Panc1 (cell line): Measurements from ENCODE around the gene CBY1. TPM values are rescaled to one million over a fixed set of nuclear protein-coding genes. Genes with fewer than 3 reads are reported as not detected.
A peak's percentile ranks its signal among the peaks of the same experiment; 100 is the strongest.

Source experiments
- ATAC-seq: fragments of 200-7000 bp; cut with Tn5 transposase; 2 replicates; pipeline ENCODE4 v1.9.1; 2020; ENCODE audit warnings: mild to moderate bottlenecking, moderate library complexity
- BruUV-seq: library from RNA; stranded (reverse); fragments of 400-500 nt; replicated peaks from 2 replicates; lab custom pipeline; 2021; lab: Mats Ljungman, UMichigan
- CTCF ChIA-PET: fragments of 300-600 bp; sonication (Branson Sonifier 250); formaldehyde crosslinking; loops from one replicate; lab custom pipeline; 2022; ENCODE audit warnings: antibody characterized with exemption; lab: Charles Lee
- POLR2A ChIA-PET: fragments of 300-600 bp; sonication (Branson Sonifier 250); formaldehyde crosslinking; loops from one replicate; lab custom pipeline; 2022; ENCODE audit warnings: antibody characterized with exemption; lab: Charles Lee
- DNase-seq: peaks from one replicate; pipeline ENCODE4 v3.0.0-alpha.2; 2010; ENCODE audit warnings: low read depth, low spot score
- H3K27ac ChIP-seq: 2 replicates; pipeline ENCODE4 v1.5.1; 2011; ENCODE audit warnings: mild to moderate bottlenecking, low read length, inconsistent platforms
- H3K27me3 ChIP-seq: fragments of 200-500 bp; sonication (Bioruptor generic); 2 replicates; pipeline ENCODE4 v1.6.0; 2014; ENCODE audit warnings: low read length, inconsistent platforms; ENCODE audit not compliant: control insufficient read depth, insufficient read depth
- H3K36me3 ChIP-seq: fragments of 200-500 bp; sonication (Bioruptor generic); 2 replicates; pipeline ENCODE4 v1.5.1; 2014; ENCODE audit warnings: inconsistent platforms, mild to moderate bottlenecking, low read length, moderate library complexity; ENCODE audit not compliant: control insufficient read depth, insufficient read depth
- H3K4me1 ChIP-seq: 2 replicates; pipeline ENCODE4 v1.5.1; 2011; ENCODE audit warnings: inconsistent platforms, mild to moderate bottlenecking, low read length, moderate library complexity; ENCODE audit not compliant: control insufficient read depth, insufficient read depth
- H3K4me3 ChIP-seq, 2 experiments: 2 replicates each; pipeline ENCODE4 v1.5.1; 2011 to 2012; ENCODE audit warnings: low read depth in 2 of 2, low read length in 2 of 2, mild to moderate bottlenecking in 2 of 2, inconsistent platforms in 1 of 2, moderate library complexity in 1 of 2
- H3K9me3 ChIP-seq: fragments of 200-500 bp; sonication (Bioruptor generic); 2 replicates; pipeline ENCODE4 v1.5.1; 2014; ENCODE audit warnings: low read depth, mild to moderate bottlenecking, inconsistent platforms, low read length, moderate library complexity; ENCODE audit not compliant: control insufficient read depth, insufficient read depth
- POLR2AphosphoS5 ChIP-seq: IDR thresholded peaks from 2 replicates; pipeline ENCODE4 v1.6.1; 2012; ENCODE audit warnings: mild to moderate bottlenecking, low read depth, low read length, moderate library complexity
- REST ChIP-seq, 2 experiments: IDR thresholded peaks; 2 replicates each; pipeline ENCODE4 v1.6.1; 2011 to 2012; ENCODE audit warnings: low read depth in 2 of 2, control low read depth in 1 of 2, low read length in 1 of 2, mild to moderate bottlenecking in 1 of 2, moderate library complexity in 1 of 2; ENCODE audit not compliant: insufficient read depth in 1 of 2
- SIN3A ChIP-seq: IDR thresholded peaks from 2 replicates; pipeline ENCODE4 v1.6.1; 2012; ENCODE audit warnings: low read depth, mild to moderate bottlenecking, low read length, moderate library complexity, borderline replicate concordance; ENCODE audit not compliant: insufficient read depth
- in situ Hi-C: cut with HindIII; loops from 2 replicates; pipeline ENCODE4 v1.10.0; 2016; ENCODE audit warnings: low sequenced_read_pairs, low pct_unique_long_range_greater_than_20kb
- intact Hi-C: fragments of 100-400 bp; cut with micrococcal nuclease; formaldehyde crosslinking; loops from one replicate; pipeline ENCODE4 v1.10.0; 2022; ENCODE audit not compliant: unreplicated experiment
- total RNA-seq: library from RNA; stranded (reverse); gene quantifications from one replicate; pipeline ENCODE4 v1.2.1, GENCODE V29; 2021; ENCODE audit not compliant: unreplicated experiment

Gene CBY1
- total RNA-seq, 1 experiment from 2014 or later = 20.4 TPM

- no peaks in the 10 kb centered on the region for H3K9me3 ChIP-seq
- intact Hi-C loops (no loop called here), in situ Hi-C loops (no loop called here)
- POLR2A ChIA-PET = interaction anchor here (0.7 kb wide), 2 partner anchors 94 to 116 kb away, joined by 3 read pairs; no protein-coding TSS in a partner anchor
- no peaks in the 10 kb centered on the region for H3K27me3 ChIP-seq
- CTCF ChIA-PET = no interaction called here
- H3K4me1 ChIP-seq = peaks cover 13% of the 10 kb centered on the region
- no TSS peak for BruUV-seq
- H3K4me3 ChIP-seq = peak within 1 kb of the TSS; percentile 69 to 86
- DNase-seq = peak; percentile 99
- TF ChIP-seq REST (IDR thresholded peaks at IDR 0.05; ENCODE audit: insufficient read depth in 1 of 2, low read depth in 2 of 2, low read length in 1 of 2) = no peak
- peak; percentile 44 for TF ChIP-seq POLR2AphosphoS5
- peak within 1 kb of the TSS; percentile 87 for H3K27ac ChIP-seq
- peaks cover 4% of the 10 kb centered on the region; the same call in 1 of the 2 replicates for H3K36me3 ChIP-seq
- peak; percentile 89 for ATAC-seq
These were observed 49.0 kb downstream of the CBY1 start, which contains the start of gene GTPBP1 for GRCh38 chr22:38705235-38706100. TSS of gene GTPBP1 (plus strand) at chr22:38705944. CDS start at chr22:38705956, 12 bp downstream.

- no peaks in the 10 kb centered on the region for H3K9me3 ChIP-seq
- TF ChIP-seq REST (IDR thresholded peaks at IDR 0.05; ENCODE audit: insufficient read depth in 1 of 2, low read depth in 2 of 2, low read length in 1 of 2) (no peak), SIN3A (peak; percentile 32; the same call in 1 of the 2 replicates)
- ATAC-seq (peak; percentile 6), DNase-seq (no peak)
- intact Hi-C loops (no loop called here), in situ Hi-C loops (no loop called here)
- peaks cover 13% of the 10 kb centered on the region for H3K4me1 ChIP-seq
- no TSS peak for BruUV-seq
- H3K27me3 ChIP-seq = no peaks in the 10 kb centered on the region
- peak overlapping the region; percentile 87 for H3K27ac ChIP-seq
- ChIA-PET POLR2A (no interaction called here), CTCF (no interaction called here)
- H3K4me3 ChIP-seq = peak overlapping the region; percentile 69 to 86
- H3K36me3 ChIP-seq = peaks cover 4% of the 10 kb centered on the region; the same call in 1 of the 2 replicates
These were observed 49.9 kb downstream of the CBY1 start for GRCh38 chr22:38706101-38706900.
